GM12891 (cell line): ENCODE measurements around the gene CTRB2.
A peak's percentile ranks its signal among the peaks of the same experiment; 100 is the strongest.

Source experiments
- PAX5 ChIP-seq: IDR thresholded peaks from 2 replicates; pipeline ENCODE4 v1.6.1; 2011; ENCODE audit warnings: low read length, moderate library complexity, mild to moderate bottlenecking; ENCODE audit not compliant: insufficient read depth, severe bottlenecking
- POLR2A ChIP-seq: IDR thresholded peaks from 2 replicates; pipeline ENCODE4 v1.6.1; 2011; ENCODE audit warnings: low read depth, low read length, control low read depth
- POLR2AphosphoS5 ChIP-seq: IDR thresholded peaks from 2 replicates; pipeline ENCODE4 v1.6.1; 2011; ENCODE audit warnings: low read depth, low read length, control low read depth
- POU2F2 ChIP-seq: IDR thresholded peaks from 2 replicates; pipeline ENCODE4 v1.6.1; 2011; ENCODE audit warnings: low read depth, mild to moderate bottlenecking, control low read depth, low read length, moderate library complexity
- SPI1 ChIP-seq: IDR thresholded peaks from 2 replicates; pipeline ENCODE4 v1.6.1; 2011; ENCODE audit warnings: low read depth, low read length, control low read depth
- TAF1 ChIP-seq: IDR thresholded peaks from 2 replicates; pipeline ENCODE4 v1.6.1; 2011; ENCODE audit warnings: low read depth, low read length, control low read depth

GRCh38 chr16:75218256-75219076, 11.5 kb upstream of the CTRB2 start, which contains the start of gene CTRB1:
- TF ChIP-seq POLR2AphosphoS5 (no peak), POLR2A (no peak), TAF1 (no peak), SPI1 (peak; percentile 37; the same call in 1 of the 2 replicates), POU2F2 (no peak), PAX5 (no peak)
